Heart left ventricle (tissue), 16 donors: ENCODE results near the gene LAMA5. TPM values are rescaled to one million over a fixed set of nuclear protein-coding genes. Genes with fewer than 3 reads are reported as not detected.

Source experiments
- ATAC-seq, 4 donors: fragments of 200-7000 bp; cut with Tn5 transposase; one replicate each; pipeline ENCODE4 v1.9.1; 2020 to 2022; ENCODE audit warnings: moderate library complexity in 4 of 4, mild to moderate bottlenecking in 3 of 4, moderate number of reproducible peaks in 1 of 4
- DNase-seq, 5 donors: peaks; one replicate each; pipeline ENCODE4 v3.0.0-alpha.2; 2020
- H3K27ac ChIP-seq, 12 donors: fragments of 200-600 bp; sonication (generic) in 4 of 12; one replicate each; pipeline versions ENCODE4 v1.5.0 to v1.8.0; 2016 to 2022; ENCODE audit warnings: mild to moderate bottlenecking in 2 of 12
- H3K27me3 ChIP-seq, 9 donors: fragments of 200-600 bp; sonication (generic) in 2 of 9; one replicate each; pipeline versions ENCODE4 v1.5.1 to v1.8.0; 2016 to 2022; ENCODE audit warnings: mild to moderate bottlenecking in 3 of 9
- H3K36me3 ChIP-seq, 9 donors: fragments of 200-600 bp; sonication (generic) in 2 of 9; one replicate each; pipeline versions ENCODE4 v1.5.0 to v1.8.0; 2018 to 2022; ENCODE audit warnings: mild to moderate bottlenecking in 2 of 9
- H3K4me1 ChIP-seq, 12 donors: fragments of 200-600 bp; sonication (generic) in 4 of 12; one replicate each; pipeline versions ENCODE4 v1.5.0 to v1.8.0; 2016 to 2022; ENCODE audit warnings: mild to moderate bottlenecking in 3 of 12
- H3K4me3 ChIP-seq, 12 donors: fragments of 200-600 bp; sonication (generic) in 4 of 12; one replicate each; pipeline versions ENCODE4 v1.5.0 to v1.8.0; 2017 to 2022; ENCODE audit warnings: mild to moderate bottlenecking in 9 of 12, moderate library complexity in 4 of 12
- H3K9me3 ChIP-seq, 12 donors: fragments of 200-600 bp; sonication (generic) in 4 of 12; one replicate each; pipeline versions ENCODE4 v1.5.0 to v1.8.0; 2016 to 2022; ENCODE audit warnings: mild to moderate bottlenecking in 1 of 12
- CTCF ChIP-seq, 12 donors: fragments of 200-600 bp; sonication (generic) in 4 of 12; IDR thresholded peaks; one replicate each; pipeline versions ENCODE4 v1.5.0 to v1.8.0; 2018 to 2022; ENCODE audit warnings: antibody characterized with exemption in 12 of 12, mild to moderate bottlenecking in 5 of 12
- POLR2A ChIP-seq, 2 donors: fragments of 450-650 bp; IDR thresholded peaks; one replicate each; pipeline ENCODE4 v1.6.1; 2017; ENCODE audit warnings: antibody characterized with exemption in 2 of 2, mild to moderate bottlenecking in 2 of 2, moderate library complexity in 2 of 2
- WGBS, 4 donors: extraction: QIAGEN DNeasy Blood & Tissue Kit in 2 of 4; methylation state at CpG; one replicate each; pipeline versions ENCODE4 v1.1.5 to v1.1.7; 2013 to 2018; 5-methylcytosine and 5-hydroxymethylcytosine counted together
- intact Hi-C, 10 donors: fragments of 100-400 bp; cut with DNase I; formaldehyde crosslinking; loops; one replicate each; pipeline versions ENCODE4 v1.11.1 to v1.14.2; 2022
- polyA plus RNA-seq, 2 donors: library from polyadenylated mRNA; stranded (reverse); fragments of 200-250 nt; gene quantifications; one replicate each; pipeline ENCODE4 v1.2.3, GENCODE V29; 2013
- total RNA-seq, 9 donors: library from RNA; depleted of rRNA in 2 of 9; stranded (reverse); fragments of >200 nt in 2 of 9; fragmentation: NEBNext Ultra II Directional in 3 of 9; extraction: Animal tissue kit (Norgen Biotek cat#: 25700) in 3 of 9; gene quantifications; one replicate each; pipeline versions ENCODE4 v1.1.0 to v1.2.4, GENCODE V29; 2016 to 2023
- donor health status: ischemic (EF 13 %, LVEDD 7.1; RV severe dilation, severe dysfunction).
- donor health status: healthy with polysubstance abuse.
- donor health status: DM: no; HTN: yes; CAD: no.
- donor health status: DM: no; HTN: no; CAD: no.
- donor health status: ischemic (EF 25% LVEDD 6.9; RV normal size, moderate dysfunction).
- donor health status: ischemic (EF 25% LVEDD 5.7; RV mildly dilated, moderate dysfunction).
- donor health status: healthy.
- donor health status: DM: yes; HTN: yes; CAD: no.
- donor health status: ischemic (EF 35%, LVEDD 5.7; RV mildly dilated, moderate dysfunction).
- donor health status: nonischemic (EF 11% LVEDD 7.7; RV severe dilation, severe dysfunction).
- donor health status: DM: yes; HTN: yes; CAD: no.
- donor health status: PGD.
- donor health status: ischemic (EF 29% LVEDD 5.4; RV normal size, mild dysfunction).
- donor health status: nonischemic (EF 23%, LVEDD 6.1; RV moderate dilation, normal function).

LAMA5 gene
- total and polyA plus RNA-seq, 11 donors = 57.4 to 128 (median 73.6) TPM

- intact Hi-C loops = loop anchor here in 1 of 10 donors (10.0 kb wide), 1 partner anchor 225 kb away; the partner anchor contains the start of genes PSMA7 and SS18L1
- H3K4me1 ChIP-seq = peaks cover 6 to 71% (median 49%) of the 10 kb centered on the region in 12 donors
- no peak for TF ChIP-seq CTCF (IDR thresholded peaks at IDR 0.05)
- no peak for TF ChIP-seq POLR2A (IDR thresholded peaks at IDR 0.05)
- ATAC-seq (no peak), DNase-seq (peak in 2 of 5 donors; percentile 58 to 84)
- peaks cover 0 to 36% (median 0%) of the 10 kb centered on the region in 9 donors for H3K27me3 ChIP-seq
- no peaks in the 10 kb centered on the region for H3K36me3 ChIP-seq
- WGBS, 4 donors = 53 to 76% (median 62%) methylated on average over 14 to 19 of the region's 19 CpGs
- H3K27ac ChIP-seq = peak overlapping the region in 9 of 12 donors; percentile 26 to 97 (median 49)
- H3K9me3 ChIP-seq = no peaks in the 10 kb centered on the region
- H3K4me3 ChIP-seq = no peak overlapping the region
These were observed 3.1 kb upstream of the LAMA5 start for GRCh38 chr20:62370115-62370806.

- H3K27me3 ChIP-seq = peaks cover 0 to 36% (median 0%) of the 10 kb centered on the region in 9 donors
- 67 to 81% (median 68%) methylated on average over 3 to 4 of the region's 4 CpGs for WGBS, 4 donors
These were observed 2.7 kb upstream of the LAMA5 start for GRCh38 chr20:62369815-62370114.

GRCh38 chr20:62368976-62369814, 2.1 kb upstream of the LAMA5 start:
- DNase-seq = peak in 2 of 5 donors; percentile 47 to 62
- Histone ChIP-seq H3K4me3 (peak overlapping the region in 7 of 12 donors; percentile 7 to 96 (median 91)), H3K36me3 (no peaks in the 10 kb centered on the region), H3K27ac (peak overlapping the region in 8 of 12 donors; percentile 37 to 97 (median 80)), H3K27me3 (peaks cover 0 to 36% (median 0%) of the 10 kb centered on the region in 9 donors), H3K9me3 (no peaks in the 10 kb centered on the region), H3K4me1 (peaks cover 6 to 71% (median 59%) of the 10 kb centered on the region in 12 donors)
- WGBS, 4 donors = 31 to 51% (median 34%) methylated on average over 16 to 28 of the region's 28 CpGs
- TF ChIP-seq POLR2A (IDR thresholded peaks at IDR 0.05) = no peak
- peak in 11 of 12 donors; percentile 26 to 63 (median 39) for TF ChIP-seq CTCF (IDR thresholded peaks at IDR 0.05)
- intact Hi-C loops = loop anchor here in 1 of 10 donors (5.0 kb wide), 1 partner anchor 67 kb away; the partner anchor contains the start of gene ADRM1
- peak in 1 of 4 donors; percentile 1 for ATAC-seq

More at GRCh38 chr20:62369815-62370114, 2.7 kb upstream of the LAMA5 start:
- ATAC-seq (no peak), DNase-seq (no peak)
- intact Hi-C loops = loop anchor here in 2 of 10 donors (5.0 to 10.0 kb wide), 2 partner anchors 67 to 225 kb away; partner anchors contain the start of genes ADRM1 (in 1 of the 2), PSMA7 (in 1 of the 2) and SS18L1 (in 1 of the 2)
- Histone ChIP-seq H3K27ac (peak overlapping the region in 9 of 12 donors; percentile 26 to 97 (median 49)), H3K36me3 (no peaks in the 10 kb centered on the region), H3K4me1 (peaks cover 6 to 71% (median 54%) of the 10 kb centered on the region in 12 donors), H3K4me3 (no peak overlapping the region), H3K9me3 (no peaks in the 10 kb centered on the region)
- TF ChIP-seq CTCF (IDR thresholded peaks at IDR 0.05) (no peak), POLR2A (IDR thresholded peaks at IDR 0.05) (no peak)
